Measurements from ENCODE around the gene HDAC9.

HDAC9 gene

DNA sequence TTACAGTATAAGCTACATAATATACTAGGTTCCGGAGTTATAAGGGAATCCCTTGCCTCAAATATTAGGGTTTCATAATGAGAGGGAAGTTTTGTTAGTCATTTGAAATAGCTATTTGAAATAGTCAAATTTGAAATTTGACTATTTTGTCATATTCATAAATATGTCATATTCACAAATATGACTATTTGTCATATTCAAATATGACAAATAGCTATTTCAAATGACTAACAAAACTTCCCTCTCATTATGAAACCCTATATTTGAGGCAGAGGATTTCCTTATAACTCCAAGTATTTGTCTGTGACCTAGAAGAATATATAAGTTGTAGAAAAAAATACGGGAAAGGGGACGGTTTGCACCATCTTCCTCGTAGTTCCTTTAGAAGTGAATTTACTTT, 76.6 kb downstream of the HDAC9 start:
- H3K4me3 ChIP-seq: no peak overlapping the region
- no peaks in the 10 kb centered on the region for H3K27me3 ChIP-seq
- no peak for DNase-seq
- intact Hi-C loops (cut with DNase I; ENCODE audit: low total_unique reads): loop anchor here (10.0 kb wide), 1 partner anchor 217 kb away; no protein-coding TSS in a partner anchor
- H3K36me3 ChIP-seq: peaks cover 0 to 6% (median 0%) of the 10 kb centered on the region in 3 donors
- H3K4me1 ChIP-seq: peaks cover 0 to 29% (median under 1%) of the 10 kb centered on the region in 4 donors
- no peaks in the 10 kb centered on the region for H3K9me3 ChIP-seq
- H3K27ac ChIP-seq: peak overlapping the region in 1 of 2 donors; percentile 45
- TF ChIP-seq CTCF (IDR thresholded peaks at IDR 0.05): no peak

DNA sequence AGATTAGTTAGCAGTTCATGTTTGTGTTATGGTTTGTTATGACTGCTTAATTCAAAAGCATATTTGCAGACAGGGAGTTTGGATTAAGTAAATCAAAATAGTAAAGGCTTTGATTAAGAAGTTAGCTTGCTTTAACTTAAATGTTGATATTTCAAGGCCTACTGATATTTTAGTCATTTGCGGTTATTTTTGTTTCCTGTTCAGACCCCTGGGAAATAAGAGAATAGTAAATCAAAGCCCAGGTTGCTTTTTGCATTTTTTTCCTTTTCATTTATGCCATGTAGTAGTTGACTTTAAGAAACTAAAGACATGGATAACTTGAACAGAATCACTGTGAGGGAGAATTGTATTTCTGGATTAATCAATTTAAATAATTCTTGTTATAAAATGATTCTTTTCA, 77.3 kb downstream of the HDAC9 start:
- Histone ChIP-seq H3K27me3 (no peaks in the 10 kb centered on the region), H3K4me1 (peaks cover 0 to 32% (median 2%) of the 10 kb centered on the region in 4 donors), H3K9me3 (no peaks in the 10 kb centered on the region), H3K27ac (no peak overlapping the region), H3K4me3 (no peak overlapping the region), H3K36me3 (peaks cover 0 to 6% (median 0%) of the 10 kb centered on the region in 3 donors)
- intact Hi-C loops (cut with DNase I; ENCODE audit: low total_unique reads): loop anchor here (10.0 kb wide), 1 partner anchor 218 kb away; no protein-coding TSS in a partner anchor
- DNase-seq: no peak
- TF ChIP-seq CTCF (IDR thresholded peaks at IDR 0.05): no peak

GRCh38 chr7:18573410-18574234, 78.1 kb downstream of the HDAC9 start:
- Histone ChIP-seq H3K36me3 (peaks cover 0 to 6% (median 0%) of the 10 kb centered on the region in 3 donors), H3K9me3 (no peaks in the 10 kb centered on the region), H3K4me1 (peaks cover 0 to 32% (median 2%) of the 10 kb centered on the region in 4 donors), H3K27ac (no peak overlapping the region), H3K27me3 (no peaks in the 10 kb centered on the region), H3K4me3 (no peak overlapping the region)
- TF ChIP-seq CTCF (IDR thresholded peaks at IDR 0.05): no peak
- intact Hi-C loops (cut with DNase I; ENCODE audit: low total_unique reads): loop anchor here (10.0 kb wide), 1 partner anchor 219 kb away; no protein-coding TSS in a partner anchor
- no peak for DNase-seq

GRCh38 chr7:18574235-18574540, 78.6 kb downstream of the HDAC9 start:
- intact Hi-C loops (cut with DNase I; ENCODE audit: low total_unique reads): loop anchor here (10.0 kb wide), 1 partner anchor 219 kb away; no protein-coding TSS in a partner anchor
- TF ChIP-seq CTCF (IDR thresholded peaks at IDR 0.05): no peak
- peaks cover 0 to 32% (median 2%) of the 10 kb centered on the region in 4 donors for H3K4me1 ChIP-seq
- H3K9me3 ChIP-seq: no peaks in the 10 kb centered on the region
- no peaks in the 10 kb centered on the region for H3K27me3 ChIP-seq
- H3K27ac ChIP-seq: no peak overlapping the region
- DNase-seq: no peak
- H3K4me3 ChIP-seq: no peak overlapping the region
- H3K36me3 ChIP-seq: peaks cover 0 to 6% (median 0%) of the 10 kb centered on the region in 3 donors

- TF ChIP-seq CTCF (IDR thresholded peaks at IDR 0.05): no peak
- intact Hi-C loops (cut with DNase I; ENCODE audit: low total_unique reads): loop anchor here (10.0 kb wide), 1 partner anchor 220 kb away; no protein-coding TSS in a partner anchor
- no peak for DNase-seq
- H3K36me3 ChIP-seq: peaks cover 0 to 6% (median 0%) of the 10 kb centered on the region in 3 donors
- no peak overlapping the region for H3K27ac ChIP-seq
- H3K4me3 ChIP-seq: no peak overlapping the region
- no peaks in the 10 kb centered on the region for H3K27me3 ChIP-seq
- H3K9me3 ChIP-seq: no peaks in the 10 kb centered on the region
- H3K4me1 ChIP-seq: peaks cover 0 to 32% (median 2%) of the 10 kb centered on the region in 4 donors
Observed at GRCh38 chr7:18574676-18575075, 79.1 kb downstream of the HDAC9 start.
